GM19324 (cell line): ENCODE measurements around the gene ALDH1A1.
"Not testable (repeated sequence)": the region's sequence is repeated elsewhere in the genome, so short reads cannot be mapped to it uniquely, and the experiment has no call there.

Source experiments
- ATAC-seq: cut with Tn5 transposase; IDR thresholded peaks from one replicate; pipeline ENCODE4 v1.9.1; 2021; ENCODE audit warnings: mild to moderate bottlenecking, moderate library complexity; ENCODE audit not compliant: unreplicated experiment, low FRiP score

ALDH1A1 gene

DNA sequence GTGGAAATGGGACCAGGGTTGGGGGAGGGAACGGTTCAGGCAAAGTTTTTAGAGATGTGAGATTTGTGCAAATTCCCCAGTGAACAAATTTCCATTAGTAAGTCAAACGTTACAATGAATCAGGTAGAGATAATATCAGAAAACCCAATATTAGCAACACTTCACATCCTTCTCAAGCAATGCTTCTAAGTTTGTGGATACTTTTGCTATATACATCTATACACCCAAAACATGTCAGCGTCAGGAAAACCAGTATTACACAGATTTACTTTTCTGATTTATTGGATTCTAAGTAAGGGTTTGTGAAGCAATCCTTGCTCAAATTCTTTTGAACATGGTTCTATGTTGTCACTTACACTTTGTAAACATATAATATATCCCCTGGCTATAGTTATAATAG lies 6.5 kb downstream of the ALDH1A1 start:
- no peak for ATAC-seq

DNA sequence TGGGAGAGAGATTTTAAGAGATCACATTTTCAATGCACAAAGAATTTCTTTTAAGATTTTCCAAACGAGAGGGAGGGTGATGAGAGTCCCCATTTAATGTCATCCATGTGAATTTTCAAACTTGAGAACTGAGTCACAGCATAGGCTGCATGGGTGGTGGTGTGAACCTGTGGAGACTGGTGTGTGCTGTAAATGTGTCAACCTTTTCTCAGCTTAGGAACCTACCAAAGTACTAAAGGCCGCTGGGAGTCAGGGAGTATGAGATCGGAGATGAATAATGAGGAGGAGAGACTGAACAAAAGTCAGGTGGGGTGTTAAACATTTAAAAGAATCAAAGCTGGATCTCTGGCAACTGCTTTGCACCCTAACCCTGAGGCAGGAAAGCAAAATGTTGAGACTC lies 7.5 kb downstream of the ALDH1A1 start:
- ATAC-seq = no peak

DNA sequence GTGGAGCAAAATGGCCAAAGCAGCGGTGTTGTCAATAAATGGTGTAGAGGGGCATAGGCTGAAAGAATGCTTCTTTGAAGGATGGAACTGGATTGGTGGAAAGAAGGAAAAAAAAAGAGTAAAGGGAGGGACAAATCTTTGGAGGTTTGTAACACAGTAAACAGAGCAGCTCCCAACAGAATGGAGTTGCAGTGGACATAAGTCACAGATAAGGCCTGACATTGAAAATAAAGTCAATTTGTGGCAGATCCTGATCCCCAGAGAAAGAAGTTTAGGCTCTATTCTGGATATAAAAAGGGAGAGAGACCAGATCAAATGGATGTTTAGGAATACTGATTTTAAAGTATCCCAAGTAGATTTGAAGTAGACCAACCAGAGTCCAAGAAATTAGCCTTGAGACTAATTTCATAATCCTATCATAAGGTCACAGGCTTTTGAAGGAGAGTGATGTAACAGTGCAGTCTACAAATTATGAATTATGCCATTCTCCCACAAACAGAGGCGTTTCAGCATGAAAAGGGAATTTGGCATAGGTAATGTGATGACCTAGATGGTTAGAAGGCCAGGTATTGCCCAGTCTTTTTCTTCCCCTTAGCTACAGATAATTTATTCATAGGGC lies 8.9 kb downstream of the ALDH1A1 start:
- no peak for ATAC-seq

DNA sequence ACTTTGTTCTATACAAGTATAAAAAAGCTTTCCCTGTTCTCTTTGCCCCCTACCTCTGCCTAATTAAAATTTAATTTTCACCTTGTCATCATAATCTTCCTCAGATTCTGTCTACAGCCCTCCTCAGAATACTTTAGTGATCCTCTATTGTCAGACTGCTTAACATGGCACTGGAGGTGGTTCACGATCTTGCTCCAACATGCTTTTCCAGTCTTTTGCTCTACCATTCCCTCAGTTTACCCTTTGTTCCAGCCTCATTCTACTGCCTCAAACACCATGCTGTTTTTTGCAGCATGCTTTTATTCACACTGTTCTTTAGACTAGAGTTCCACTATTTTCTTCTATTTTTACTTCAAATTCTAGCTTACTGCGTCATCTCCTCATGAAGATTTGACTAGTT lies 10.4 kb downstream of the ALDH1A1 start:
- ATAC-seq = no peak

DNA sequence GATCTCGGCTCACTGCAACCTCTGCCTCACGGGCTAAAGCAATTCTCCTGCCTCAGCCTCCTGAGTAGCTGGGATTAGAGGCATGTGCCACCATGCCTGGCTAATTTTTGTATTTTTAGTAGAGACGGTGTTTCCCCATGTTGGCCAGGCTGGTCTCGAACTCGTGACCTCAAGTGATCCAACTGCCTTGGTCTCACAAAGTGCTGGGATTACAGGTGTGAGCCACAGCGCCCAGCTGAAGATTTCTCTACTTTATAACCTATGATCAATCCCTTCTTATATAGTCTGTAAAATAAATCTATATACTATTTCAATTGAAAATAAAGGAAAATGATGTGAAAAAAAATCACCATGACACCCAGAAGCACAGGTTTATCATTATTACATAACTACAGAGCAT lies 13.3 kb downstream of the ALDH1A1 start:
- ATAC-seq = not testable (repeated sequence)

DNA sequence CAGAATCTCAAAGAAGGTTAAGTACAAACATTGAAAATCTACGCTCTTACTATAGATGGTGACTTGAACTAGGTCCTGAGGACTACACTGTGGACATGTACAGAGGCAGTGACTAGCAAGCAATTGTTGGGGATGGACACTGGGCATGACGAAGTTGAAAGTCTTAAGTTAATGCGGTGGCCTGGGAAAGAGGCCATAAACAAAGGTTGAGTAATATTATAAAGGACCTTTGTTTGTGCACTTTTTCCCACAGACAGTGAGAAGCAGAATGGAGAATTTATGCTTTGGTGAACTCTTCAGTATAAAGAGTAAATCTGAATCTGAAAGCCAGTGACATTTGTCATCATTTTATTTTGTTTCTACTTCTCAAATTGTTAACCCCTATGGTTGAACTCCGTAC lies 15.3 kb downstream of the ALDH1A1 start:
- ATAC-seq = no peak

DNA sequence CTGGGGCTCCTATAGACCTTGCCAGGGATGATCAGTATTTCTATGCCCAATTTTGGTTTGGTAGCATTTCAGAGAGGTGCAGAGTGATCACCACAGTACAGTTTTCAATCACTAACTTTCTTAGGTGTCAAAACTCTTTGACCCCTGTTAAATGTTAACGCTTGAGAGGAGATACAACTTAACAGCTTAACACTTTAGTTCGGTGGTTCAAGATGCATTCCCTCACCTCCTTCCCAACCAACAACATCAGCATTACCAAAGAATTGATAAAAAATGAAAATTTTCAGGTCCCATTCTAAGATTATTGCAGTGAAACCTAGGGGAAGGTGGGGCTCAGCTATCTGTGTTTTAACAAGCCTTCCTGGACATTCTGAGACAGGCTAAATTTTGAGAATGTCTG lies 16.2 kb downstream of the ALDH1A1 start:
- ATAC-seq = no peak

DNA sequence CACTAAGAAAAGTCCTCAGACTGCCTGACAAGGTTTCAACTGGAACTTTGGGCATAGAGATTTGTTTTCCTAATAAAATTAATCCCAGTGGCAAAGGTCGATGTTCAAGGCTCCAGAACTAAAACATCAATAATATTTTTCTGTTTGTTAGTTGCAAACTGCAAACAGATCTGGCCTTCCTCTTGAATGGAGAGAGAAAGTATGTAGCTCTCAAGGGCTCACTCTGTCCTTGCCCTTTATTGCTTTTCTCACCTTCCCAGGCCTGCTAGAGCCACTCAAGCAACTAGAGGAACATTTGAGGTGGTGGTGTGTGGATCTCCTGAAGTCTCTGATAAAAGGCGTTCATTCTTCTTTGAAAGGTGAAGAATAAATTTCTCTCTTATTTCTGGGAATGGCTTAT lies 16.6 kb downstream of the ALDH1A1 start:
- no peak for ATAC-seq

DNA sequence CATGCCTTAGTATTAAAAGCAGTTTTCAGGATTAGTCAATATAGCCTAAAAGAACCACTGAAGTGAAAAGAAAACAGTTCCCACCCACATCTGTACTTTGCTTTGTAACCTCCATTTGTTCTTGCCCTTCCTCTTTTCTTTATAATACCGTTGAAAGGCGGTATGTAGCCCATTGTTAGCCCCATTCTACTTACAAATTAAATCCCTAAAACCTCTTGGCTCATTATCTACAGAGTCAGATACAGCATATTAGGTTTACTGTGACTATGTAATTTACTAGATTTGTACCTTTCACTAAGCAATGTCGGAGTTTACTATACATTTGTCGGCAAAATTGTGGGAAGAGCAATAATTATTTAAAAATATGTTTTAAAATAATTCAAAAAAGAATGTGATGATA lies 17.3 kb downstream of the ALDH1A1 start:
- ATAC-seq = no peak

DNA sequence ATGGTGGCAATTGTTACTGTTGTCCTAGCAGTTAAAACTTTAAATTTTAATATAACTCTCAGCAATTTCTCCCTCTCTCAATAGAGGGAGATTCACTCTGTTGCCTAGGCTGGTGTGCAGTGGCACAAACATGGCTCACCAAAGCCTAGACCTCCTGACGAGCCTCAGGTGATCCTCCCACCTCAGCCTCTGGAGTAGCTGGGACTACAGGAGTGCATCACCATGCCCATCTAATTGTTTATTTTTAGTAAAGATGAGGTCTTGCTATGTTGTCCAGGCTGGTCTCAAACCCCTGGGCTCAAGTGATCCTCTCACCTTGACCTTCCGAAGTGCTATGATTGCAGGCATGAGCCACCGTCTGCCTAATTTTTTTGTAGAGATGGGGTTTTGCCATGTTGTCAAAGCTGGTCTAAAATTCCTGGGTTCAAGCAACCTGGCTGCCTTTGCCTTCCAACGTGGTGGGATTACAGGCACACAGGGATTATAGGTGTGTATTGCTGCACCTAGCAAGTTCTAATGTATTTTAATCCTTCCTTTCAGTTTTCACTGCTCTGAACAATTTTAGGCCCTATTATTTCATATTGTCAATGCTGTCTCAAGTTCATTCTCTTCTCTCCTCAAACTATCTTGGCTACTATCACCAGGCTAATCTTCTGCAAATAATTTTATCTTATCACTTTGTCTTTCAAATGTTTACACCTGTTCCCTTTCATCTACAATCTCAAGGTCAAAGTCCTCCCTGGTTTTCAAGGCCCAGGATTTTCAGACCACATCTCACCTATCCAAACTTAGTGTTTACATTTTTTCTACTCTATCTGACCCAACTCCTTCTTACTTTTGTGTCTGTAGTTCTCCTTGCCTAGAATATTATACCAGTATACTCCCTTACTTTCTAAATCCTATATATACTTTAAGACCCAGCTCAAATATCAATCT lies 18.9 kb downstream of the ALDH1A1 start:
- ATAC-seq = no peak

DNA sequence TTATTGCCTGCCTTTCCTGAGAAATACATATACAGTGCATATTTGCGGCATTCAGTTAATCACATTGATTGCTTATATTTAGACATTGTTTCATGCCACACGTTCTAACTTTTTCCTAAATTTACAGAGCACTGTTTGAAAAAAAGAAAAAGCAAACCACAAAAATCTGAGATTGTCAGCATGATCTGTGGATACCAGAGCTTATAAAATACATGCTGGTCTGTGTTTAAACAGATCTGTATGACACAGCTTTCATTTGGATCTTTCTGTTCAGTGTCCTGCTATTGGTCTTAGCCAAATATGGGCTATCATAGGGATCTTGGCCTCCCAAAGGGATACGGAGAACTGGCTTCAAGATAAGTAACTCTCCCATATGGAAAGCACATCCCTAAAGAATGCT lies 20.2 kb downstream of the ALDH1A1 start:
- no peak for ATAC-seq

DNA sequence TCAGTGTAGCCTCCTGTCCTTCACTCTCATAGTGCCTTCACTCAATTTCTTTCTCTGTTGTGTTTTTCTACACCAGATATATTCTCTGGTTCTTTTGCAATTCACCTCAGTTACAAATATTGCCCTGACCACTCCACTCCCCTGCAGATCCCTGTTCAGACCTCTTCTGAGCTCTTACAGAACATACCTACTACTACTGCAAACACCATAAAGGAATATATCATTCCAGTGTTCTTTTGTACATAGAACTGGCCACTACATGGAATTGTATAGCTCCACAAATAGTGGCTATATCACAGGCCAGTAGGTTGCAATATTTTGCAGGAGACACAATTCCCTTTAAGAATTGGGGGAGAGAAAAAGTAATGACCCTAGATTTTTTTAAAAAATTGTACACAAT lies 21.0 kb downstream of the ALDH1A1 start:
- ATAC-seq = no peak

DNA sequence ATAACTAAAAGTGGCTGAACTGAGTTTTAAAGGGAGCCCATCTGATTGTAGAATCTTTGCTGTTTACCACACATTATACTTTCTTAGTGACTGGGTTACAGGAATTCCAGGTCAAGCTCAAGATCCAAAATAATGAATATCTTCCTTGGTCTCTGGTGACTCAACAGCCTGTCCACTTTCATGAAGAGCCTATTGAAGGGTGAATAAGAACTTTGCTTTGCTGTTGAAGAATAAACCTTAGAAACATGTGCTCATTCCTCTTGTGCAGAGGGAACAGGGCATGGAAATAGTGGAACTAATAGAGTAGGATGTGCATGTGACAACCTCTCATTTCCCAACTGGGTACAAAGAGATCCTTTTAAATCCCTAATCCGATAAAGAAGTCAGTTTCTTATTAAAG lies 21.4 kb downstream of the ALDH1A1 start:
- no peak for ATAC-seq

DNA sequence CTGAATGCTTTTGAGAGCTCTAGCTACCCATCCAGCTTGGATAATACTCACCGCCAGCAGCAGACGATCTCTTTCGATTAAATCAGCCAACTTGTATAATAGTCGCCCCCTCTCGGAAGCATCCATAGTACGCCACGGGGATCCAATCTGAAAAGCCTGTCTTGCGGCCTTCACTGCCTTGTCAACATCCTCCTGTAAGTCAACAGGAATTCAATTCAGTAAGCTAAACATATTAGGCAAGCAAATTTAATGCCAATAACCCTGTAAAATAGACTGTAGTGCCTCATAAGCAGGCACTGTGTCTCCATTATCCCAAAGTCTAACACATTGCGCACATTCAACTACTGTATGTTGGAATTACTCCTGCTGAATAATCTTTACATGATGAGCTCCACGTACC lies 22.0 kb downstream of the ALDH1A1 start:
- ATAC-seq = no peak

DNA sequence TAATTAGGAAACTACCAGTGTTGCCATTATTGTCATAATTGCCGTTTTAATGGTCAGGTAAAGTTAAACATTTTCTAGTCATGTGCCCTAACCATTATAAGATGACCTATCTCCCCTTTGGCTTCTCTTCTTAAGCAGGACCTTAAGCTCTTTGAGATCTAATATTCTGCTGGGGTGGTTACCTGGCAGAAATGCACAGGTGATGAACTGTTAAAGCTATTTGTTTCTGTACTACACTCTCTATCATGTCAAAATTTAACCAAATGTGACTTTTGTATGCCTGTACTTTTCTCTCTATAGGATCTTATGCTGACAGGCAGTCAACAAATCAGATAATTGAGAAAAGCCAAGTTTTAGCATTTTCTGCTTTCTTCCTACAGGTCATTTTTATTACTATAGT lies 23.3 kb downstream of the ALDH1A1 start:
- ATAC-seq = no peak

DNA sequence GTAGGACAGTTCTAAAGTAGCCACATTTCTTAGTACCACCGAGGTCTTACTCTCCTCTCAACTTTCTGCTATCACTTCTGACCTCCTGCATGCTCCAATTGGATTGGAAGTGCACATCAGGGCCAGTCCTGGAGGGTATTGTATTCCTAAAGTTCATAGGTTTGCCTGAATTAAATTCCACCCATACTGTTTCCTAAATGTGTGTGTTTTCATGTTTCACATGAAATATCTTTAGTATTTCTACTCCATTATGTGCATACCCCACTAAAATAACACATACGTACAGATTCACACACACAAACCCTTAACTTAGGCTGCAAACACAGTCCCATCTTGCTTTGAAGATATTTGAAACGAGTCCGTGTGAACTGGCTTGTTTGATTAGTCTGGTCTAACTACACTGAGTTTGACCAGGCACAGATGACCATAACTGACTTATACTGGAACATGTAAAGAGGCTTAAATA lies 24.8 kb downstream of the ALDH1A1 start:
- no peak for ATAC-seq

DNA sequence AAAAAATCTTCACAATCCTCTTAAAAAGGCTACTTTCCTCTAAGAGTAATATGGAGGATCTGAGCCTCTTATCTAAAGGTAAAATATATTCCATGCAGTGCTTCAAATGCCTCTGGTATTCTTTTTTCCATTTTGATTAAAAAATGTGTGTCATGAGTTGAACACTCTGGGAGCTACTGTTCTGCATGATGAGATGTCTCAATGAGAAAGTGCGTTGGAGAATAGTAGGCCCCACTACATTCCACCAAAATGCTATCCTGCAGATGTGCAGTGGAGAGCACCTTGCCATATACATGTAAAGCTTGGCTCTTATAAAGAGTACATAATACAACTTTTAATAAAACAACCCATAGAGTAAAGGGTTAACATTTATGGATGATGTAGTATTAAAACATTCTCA lies 26.3 kb downstream of the ALDH1A1 start:
- ATAC-seq = no peak

DNA sequence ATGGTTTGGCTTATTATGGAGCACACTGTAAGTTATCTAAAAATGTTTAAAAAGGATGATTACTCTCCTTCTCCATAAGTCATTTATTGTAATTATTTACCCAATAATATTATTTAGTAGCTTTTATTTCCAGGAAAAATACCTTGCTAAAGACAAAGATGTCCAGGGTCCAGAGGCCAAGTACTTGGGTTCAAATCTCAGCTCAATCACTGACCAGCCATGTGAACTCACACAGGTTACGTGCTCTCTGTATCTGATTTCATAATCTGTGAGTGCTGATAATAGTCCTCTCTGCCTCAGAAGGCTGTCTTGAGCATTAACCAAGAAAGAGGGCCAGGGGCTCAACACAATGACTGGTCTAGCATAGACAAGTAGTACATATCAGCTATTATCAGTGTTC lies 27.0 kb downstream of the ALDH1A1 start:
- no peak for ATAC-seq

DNA sequence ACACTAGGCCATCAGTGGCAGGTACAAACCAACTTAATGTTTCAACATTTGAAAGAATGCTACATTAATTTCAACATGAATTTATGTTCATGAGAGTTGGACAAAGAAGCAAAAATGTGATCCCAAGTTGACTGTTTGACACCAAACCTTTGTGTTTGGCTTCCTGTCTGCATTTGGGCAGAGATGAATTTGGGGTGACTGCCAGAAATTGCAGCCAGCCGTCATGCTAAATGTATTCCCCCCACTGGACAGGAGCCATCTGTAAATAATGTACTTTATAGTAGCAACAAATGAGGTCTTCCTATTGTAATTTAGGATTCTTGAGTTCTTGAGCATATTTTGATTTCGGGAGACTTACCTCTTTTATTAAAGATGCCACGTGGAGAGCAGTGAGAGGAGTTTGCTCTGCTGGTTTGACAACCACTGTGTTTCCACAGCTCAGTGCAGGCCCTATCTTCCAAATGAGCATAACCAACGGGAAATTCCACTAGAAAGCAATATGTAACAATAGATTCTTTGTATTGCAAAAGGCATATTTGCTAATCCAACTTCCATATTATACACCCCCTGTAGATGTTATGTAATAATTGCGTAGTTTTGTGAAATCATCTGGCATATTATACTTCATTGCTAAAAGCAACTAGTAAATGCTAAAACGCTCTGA lies 27.6 kb downstream of the ALDH1A1 start:
- ATAC-seq = no peak

DNA sequence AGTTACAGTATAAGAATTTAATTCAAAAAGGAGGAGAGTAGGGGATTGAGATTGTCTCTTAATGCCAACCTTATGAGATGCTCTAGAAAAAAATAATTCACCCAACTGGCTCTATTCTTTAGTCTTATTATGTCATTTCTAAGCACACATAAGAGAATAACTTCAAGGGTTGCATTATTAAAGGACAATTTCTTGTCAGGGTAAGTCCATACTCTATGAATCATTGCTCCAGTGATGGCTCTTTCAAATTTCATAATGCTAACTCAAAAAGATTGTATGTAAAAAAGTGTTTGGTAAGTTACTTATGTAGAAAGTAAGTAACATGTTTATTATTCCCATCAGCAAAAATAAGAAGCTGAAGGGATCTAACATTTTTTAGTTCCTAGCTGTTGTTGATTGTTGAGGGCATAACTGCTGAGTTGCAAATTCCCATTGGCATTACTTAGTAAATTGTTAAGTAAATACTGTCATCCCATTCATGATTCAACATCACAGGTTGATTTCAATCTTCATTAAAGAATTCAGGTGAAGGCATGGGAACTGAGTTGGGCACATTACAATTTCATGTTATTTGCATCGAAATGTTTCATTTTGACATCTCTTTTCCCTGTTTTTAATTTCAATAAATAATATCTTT lies 28.6 kb downstream of the ALDH1A1 start:
- no peak for ATAC-seq

DNA sequence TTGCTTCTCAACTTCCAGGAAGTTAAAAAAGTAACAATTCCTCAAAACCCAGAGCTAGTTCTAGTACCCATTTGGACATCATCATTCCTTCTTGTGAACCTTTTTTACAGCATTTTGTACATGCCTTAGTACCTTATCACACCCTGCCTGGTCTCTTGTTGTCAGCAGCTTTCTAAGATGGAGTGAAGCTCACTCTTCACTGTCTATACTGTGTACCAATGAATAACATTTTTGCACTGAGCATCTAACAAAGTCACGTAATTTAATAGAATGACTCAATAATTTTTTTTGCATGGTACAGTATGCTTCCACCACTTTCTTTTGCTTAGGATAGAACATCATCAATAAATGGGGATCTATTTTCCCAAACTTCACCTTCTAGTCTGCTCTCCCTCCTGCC lies 29.8 kb downstream of the ALDH1A1 start:
- ATAC-seq = no peak
